ENCODE results near the gene SMIM14. TPM values are rescaled to one million over a fixed set of nuclear protein-coding genes. Genes with fewer than 3 reads are reported as not detected.

Gene SMIM14
- polyA plus RNA-seq, 3 donors: 13.6 to 152 (median 140) TPM

DNA sequence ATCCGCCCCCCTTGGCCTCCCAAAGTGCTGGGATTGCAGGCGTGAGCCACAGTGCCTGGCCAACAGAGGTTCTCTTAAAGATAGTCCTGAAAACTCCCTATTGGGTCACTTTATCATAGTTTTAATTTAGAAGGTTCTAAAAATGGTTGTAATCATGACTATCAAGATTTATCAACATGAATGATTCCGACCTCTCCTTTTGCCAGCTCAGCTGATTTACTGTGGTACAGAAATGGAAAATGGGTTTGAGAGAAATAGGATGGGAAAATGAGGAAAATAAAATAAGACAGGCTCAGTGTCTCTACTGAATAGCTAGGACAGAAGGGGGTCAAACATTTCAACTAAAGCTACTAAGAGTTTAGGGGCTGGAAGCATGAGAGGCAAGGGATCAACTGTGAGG is 83.2 kb downstream of the SMIM14 start:
- Histone ChIP-seq H4K20me1 (ENCODE audit: insufficient read depth, low read length) (no peaks in the 10 kb centered on the region), H3K27ac (ENCODE audit: low read depth in 1 of 2, low read length in 2 of 2) (no peak overlapping the region), H3K36me3 (replicated peaks in 1 of 2; ENCODE audit: control insufficient read depth in 1 of 2, insufficient read depth in 2 of 2, low read length in 2 of 2) (peaks cover 16 to 62% of the 10 kb centered on the region in 2 donors), H3K4me1 (ENCODE audit: control insufficient read depth in 1 of 2, insufficient read depth in 2 of 2, low read length in 2 of 2) (no peaks in the 10 kb centered on the region), H3K9ac (ENCODE audit: insufficient read depth, low read length, poor library complexity, severe bottlenecking) (no peak overlapping the region), H3K79me2 (ENCODE audit: insufficient read depth, low read length) (no peaks in the 10 kb centered on the region), H2AFZ (ENCODE audit: insufficient read depth, low read depth, low read length, poor library complexity, severe bottlenecking) (no peak overlapping the region), H3K9me3 (replicated peaks in 1 of 2; ENCODE audit: control insufficient read depth in 1 of 2, insufficient read depth in 1 of 2, low read length in 2 of 2) (no peaks in the 10 kb centered on the region), H3K4me3 (replicated peaks in 1 of 3; ENCODE audit: low read depth in 2 of 3, low read length in 3 of 3) (no peak overlapping the region), H3K27me3 (ENCODE audit: control insufficient read depth in 2 of 2, insufficient read depth in 2 of 2, low read length in 2 of 2) (no peaks in the 10 kb centered on the region), H3K4me2 (replicated peaks; ENCODE audit: extremely low read depth, low read length, poor library complexity, severe bottlenecking) (no peak overlapping the region)
- TF ChIP-seq, protein P1, sequence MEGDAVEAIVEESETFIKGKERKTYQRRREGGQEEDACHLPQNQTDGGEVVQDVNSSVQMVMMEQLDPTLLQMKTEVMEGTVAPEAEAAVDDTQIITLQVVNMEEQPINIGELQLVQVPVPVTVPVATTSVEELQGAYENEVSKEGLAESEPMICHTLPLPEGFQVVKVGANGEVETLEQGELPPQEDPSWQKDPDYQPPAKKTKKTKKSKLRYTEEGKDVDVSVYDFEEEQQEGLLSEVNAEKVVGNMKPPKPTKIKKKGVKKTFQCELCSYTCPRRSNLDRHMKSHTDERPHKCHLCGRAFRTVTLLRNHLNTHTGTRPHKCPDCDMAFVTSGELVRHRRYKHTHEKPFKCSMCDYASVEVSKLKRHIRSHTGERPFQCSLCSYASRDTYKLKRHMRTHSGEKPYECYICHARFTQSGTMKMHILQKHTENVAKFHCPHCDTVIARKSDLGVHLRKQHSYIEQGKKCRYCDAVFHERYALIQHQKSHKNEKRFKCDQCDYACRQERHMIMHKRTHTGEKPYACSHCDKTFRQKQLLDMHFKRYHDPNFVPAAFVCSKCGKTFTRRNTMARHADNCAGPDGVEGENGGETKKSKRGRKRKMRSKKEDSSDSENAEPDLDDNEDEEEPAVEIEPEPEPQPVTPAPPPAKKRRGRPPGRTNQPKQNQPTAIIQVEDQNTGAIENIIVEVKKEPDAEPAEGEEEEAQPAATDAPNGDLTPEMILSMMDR (IDR thresholded peaks at IDR 0.05): no peak
- no peaks in the 10 kb centered on the region for H3K27me3 Mint-ChIP-seq (ENCODE audit: low read depth in 3 of 3)
- H3K36me3 Mint-ChIP-seq: peaks cover 42 to 71% of the 10 kb centered on the region in 2 donors
- H3K27ac Mint-ChIP-seq: no peak overlapping the region
- 86% methylated on average over 1 of the region's 3 CpGs for WGBS (ENCODE audit: insufficient coverage)
- DNase-seq: no peak
- intact Hi-C loops (cut with micrococcal nuclease): no loop called here
- H3K9me3 Mint-ChIP-seq: no peaks in the 10 kb centered on the region
- H3K4me3 Mint-ChIP-seq: no peak overlapping the region
- no peaks in the 10 kb centered on the region for H3K4me1 Mint-ChIP-seq

DNA sequence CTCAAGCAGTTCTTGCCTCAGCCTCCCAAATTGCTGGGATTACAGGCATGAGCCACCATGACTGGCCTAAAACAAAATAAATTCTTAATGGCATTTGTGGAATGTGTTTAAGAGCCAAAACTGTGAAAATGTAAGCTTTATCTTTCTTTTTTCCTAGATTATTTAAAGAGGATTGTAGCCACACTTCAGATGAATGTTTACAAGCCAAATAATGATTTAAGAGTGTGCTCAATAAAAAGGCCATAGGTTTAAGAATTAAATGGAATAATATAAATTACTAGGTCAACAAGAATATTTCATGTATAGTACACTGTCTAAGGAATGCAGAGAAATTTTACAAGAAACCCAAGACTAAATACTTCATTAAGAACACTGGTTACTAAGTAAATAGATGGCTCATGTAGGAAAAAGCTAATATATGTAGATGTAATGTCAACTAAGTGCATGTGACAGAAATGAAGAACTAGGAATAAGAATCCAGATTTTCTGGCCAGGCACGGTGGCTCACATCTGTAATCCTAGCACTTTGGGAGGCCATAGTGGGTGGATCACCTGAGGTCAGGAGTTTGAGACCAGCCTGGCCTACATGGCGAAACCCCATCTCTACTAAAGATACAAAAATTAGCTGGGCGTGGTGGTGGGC is 90.1 kb downstream of the SMIM14 start:
- peaks cover 19 to 34% of the 10 kb centered on the region in 2 donors for H3K36me3 Mint-ChIP-seq
- H3K4me3 Mint-ChIP-seq: no peak overlapping the region
- H3K36me3 ChIP-seq (replicated peaks in 1 of 2; ENCODE audit: control insufficient read depth in 1 of 2, insufficient read depth in 2 of 2, low read length in 2 of 2): peaks cover 11 to 38% of the 10 kb centered on the region in 2 donors
- no peaks in the 10 kb centered on the region for H3K4me1 ChIP-seq (ENCODE audit: control insufficient read depth in 1 of 2, insufficient read depth in 2 of 2, low read length in 2 of 2)
- no peaks in the 10 kb centered on the region for H3K27me3 ChIP-seq (ENCODE audit: control insufficient read depth in 2 of 2, insufficient read depth in 2 of 2, low read length in 2 of 2)
- no peaks in the 10 kb centered on the region for H3K4me1 Mint-ChIP-seq
- no peak overlapping the region for H2AFZ ChIP-seq (ENCODE audit: insufficient read depth, low read depth, low read length, poor library complexity, severe bottlenecking)
- no peak overlapping the region for H3K9ac ChIP-seq (ENCODE audit: insufficient read depth, low read length, poor library complexity, severe bottlenecking)
- no peak overlapping the region for H3K27ac ChIP-seq (ENCODE audit: low read depth in 1 of 2, low read length in 2 of 2)
- TF ChIP-seq, protein P1 (IDR thresholded peaks at IDR 0.05): no peak
- no peak overlapping the region for H3K4me3 ChIP-seq (replicated peaks in 1 of 3; ENCODE audit: low read depth in 2 of 3, low read length in 3 of 3)
- intact Hi-C loops (cut with micrococcal nuclease): no loop called here
- WGBS (ENCODE audit: insufficient coverage): no CpG with 5 or more reads among the region's 3 CpGs
- no peaks in the 10 kb centered on the region for H3K79me2 ChIP-seq (ENCODE audit: insufficient read depth, low read length)
- H4K20me1 ChIP-seq (ENCODE audit: insufficient read depth, low read length): no peaks in the 10 kb centered on the region
- no peak overlapping the region for H3K27ac Mint-ChIP-seq
- no peak for DNase-seq
- H3K27me3 Mint-ChIP-seq (ENCODE audit: low read depth in 3 of 3): peaks cover 0 to 3% (median 2%) of the 10 kb centered on the region in 3 donors
- peaks cover 0 to 3% of the 10 kb centered on the region in 2 donors for H3K9me3 ChIP-seq (replicated peaks in 1 of 2; ENCODE audit: control insufficient read depth in 1 of 2, insufficient read depth in 1 of 2, low read length in 2 of 2)
- no peak overlapping the region for H3K4me2 ChIP-seq (replicated peaks; ENCODE audit: extremely low read depth, low read length, poor library complexity, severe bottlenecking)
- peaks cover 0 to 6% (median 3%) of the 10 kb centered on the region in 7 donors for H3K9me3 Mint-ChIP-seq
